GM12872 (cell line): ENCODE measurements around the gene AFTPH.
A peak's percentile ranks its signal among the peaks of the same experiment; 100 is the strongest.

ENCODE experiments used
- TF ChIP-seq, protein P1 (sequence below): IDR thresholded peaks from 3 replicates; pipeline ENCODE4 v1.5.1; 2011; ENCODE audit warnings: low read depth, mild to moderate bottlenecking, low read length, moderate library complexity; ENCODE audit not compliant: insufficient read depth

AFTPH gene

DNA sequence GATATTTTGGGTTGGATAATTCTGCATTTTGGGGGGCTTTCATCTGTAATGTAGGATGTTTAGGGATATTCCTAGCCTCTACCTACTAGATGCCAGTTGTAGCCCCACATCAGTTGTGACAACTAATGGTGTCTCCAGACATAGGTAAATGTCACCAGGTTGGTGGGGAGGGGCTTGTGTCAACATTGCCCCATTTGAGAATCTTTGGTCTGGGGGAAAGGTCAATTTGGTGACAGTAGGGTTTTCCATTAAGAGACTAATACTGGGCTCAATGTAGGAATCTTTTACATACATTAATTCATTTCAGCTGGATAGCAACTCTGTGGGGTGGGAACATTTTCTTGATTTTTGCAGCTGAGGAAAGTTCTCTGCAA lies 6.6 kb upstream of the AFTPH start:
- TF ChIP-seq, protein P1, sequence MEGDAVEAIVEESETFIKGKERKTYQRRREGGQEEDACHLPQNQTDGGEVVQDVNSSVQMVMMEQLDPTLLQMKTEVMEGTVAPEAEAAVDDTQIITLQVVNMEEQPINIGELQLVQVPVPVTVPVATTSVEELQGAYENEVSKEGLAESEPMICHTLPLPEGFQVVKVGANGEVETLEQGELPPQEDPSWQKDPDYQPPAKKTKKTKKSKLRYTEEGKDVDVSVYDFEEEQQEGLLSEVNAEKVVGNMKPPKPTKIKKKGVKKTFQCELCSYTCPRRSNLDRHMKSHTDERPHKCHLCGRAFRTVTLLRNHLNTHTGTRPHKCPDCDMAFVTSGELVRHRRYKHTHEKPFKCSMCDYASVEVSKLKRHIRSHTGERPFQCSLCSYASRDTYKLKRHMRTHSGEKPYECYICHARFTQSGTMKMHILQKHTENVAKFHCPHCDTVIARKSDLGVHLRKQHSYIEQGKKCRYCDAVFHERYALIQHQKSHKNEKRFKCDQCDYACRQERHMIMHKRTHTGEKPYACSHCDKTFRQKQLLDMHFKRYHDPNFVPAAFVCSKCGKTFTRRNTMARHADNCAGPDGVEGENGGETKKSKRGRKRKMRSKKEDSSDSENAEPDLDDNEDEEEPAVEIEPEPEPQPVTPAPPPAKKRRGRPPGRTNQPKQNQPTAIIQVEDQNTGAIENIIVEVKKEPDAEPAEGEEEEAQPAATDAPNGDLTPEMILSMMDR = no peak

DNA sequence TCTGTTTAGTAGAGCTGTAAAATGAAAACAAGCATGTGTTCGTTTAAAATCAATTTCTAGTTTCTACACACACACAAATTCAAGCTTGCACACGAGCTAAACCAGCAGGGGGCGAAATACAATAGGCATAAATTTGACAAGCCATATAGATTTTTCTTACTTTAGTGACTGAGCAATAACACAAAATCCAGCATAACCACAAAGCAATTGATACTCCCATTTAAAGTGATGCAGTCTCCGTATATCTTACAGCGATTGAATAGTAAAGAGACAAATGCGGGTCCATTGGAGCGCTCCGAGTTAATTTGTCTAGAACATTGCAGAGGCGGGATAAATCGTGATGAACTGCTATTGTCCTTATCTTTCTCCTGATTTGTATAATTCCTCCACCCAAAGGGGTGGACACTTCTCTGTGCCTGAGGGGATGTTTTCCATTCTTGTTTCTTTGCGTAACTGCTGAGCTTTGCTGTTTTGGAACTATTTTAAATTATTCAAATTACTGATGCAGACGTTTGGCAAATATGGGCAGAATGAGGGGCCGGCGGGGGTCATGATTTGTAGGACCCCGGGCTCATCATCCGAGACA lies 1.2 kb upstream of the AFTPH start:
- TF ChIP-seq, protein P1 = peak; percentile 72

DNA sequence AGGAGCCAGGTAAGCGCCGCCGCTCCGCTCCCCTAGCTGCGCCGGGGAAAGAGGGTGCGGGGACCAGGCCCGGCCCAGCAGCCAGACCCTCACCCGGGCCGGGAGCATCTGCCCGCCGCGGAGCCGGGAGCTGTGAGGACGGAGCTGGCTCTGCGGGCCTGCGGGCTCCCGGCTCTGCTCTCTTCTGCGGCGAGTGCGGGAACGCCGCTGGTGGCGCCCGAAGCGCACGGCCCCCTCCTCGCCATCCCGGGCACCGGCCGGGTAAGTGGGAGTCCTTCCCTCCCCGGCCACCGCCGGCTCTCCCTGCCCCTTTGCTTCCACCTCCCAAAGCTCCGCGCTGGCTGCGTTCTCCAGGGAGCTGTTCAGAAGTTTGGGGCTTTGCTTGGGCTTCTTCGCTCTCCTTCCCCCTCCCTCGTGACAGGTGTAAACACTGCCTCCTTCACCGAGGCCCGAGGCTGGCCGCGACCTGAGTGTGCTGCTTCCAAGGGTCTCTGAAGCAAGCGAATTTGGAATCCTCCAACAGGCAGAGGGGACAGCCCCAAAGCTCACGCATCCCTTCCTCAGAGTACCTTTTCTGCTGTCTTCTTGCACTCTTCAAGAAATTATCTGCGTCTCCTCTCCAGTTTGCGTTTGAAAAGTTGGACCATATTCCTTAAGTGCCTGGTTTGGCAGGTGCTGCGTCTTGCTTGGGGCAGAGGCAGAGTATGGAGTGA lies 632 bp downstream of the AFTPH start:
- TF ChIP-seq, protein P1 = no peak

DNA sequence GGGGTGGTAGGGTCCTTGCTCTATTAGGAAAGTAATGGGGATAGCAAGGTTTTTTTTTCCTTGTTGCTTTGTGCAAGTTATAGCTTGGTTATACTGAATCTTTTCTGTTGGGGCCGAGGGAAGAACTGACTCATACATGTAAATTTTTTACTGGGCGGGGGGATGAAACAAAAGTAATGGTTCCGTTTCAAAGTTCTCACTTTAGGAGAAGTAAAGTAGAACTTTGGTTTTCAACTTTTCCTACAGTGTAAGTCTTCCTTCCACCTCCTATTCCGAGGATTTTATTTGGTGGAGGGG lies 1.1 kb downstream of the AFTPH start:
- TF ChIP-seq, protein P1 = no peak

DNA sequence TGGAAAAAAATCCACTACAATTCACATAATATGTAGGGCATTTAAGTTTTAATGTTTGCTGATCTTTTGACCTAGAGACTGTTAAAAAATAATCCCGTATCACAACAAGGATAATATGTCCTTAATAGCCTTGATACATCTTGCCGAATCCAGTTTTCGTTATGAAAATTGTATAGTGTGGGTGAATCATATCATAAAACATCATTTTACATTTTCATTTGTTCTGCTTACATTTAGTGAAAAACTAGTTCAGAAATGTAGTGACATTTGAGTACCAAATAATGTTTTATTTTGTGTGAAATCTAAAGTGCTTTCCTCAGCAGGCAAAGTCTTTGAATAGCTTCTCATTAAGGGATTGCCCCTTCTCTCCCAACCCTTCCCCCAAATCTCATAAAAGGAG lies 1.9 kb downstream of the AFTPH start:
- TF ChIP-seq, protein P1 = no peak

DNA sequence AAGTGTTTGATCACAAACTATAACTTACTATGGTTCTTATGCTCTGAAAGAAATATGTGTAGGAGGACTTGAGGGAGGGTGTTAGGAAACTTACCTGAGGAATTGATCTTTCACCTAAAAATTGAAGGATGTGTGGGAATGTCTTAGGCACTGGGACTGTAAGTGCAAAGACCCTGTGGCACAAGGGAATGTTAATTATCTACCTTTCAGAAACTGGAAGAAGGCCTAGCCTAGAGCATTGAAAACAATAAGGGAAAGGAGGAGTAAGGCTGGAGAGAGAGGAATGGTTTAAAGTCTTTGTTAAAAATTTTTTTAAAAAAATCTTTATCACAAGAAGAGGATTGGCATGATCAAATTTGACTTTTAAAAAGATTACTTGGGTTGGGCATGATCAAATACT lies 7.9 kb downstream of the AFTPH start:
- TF ChIP-seq, protein P1 = no peak

DNA sequence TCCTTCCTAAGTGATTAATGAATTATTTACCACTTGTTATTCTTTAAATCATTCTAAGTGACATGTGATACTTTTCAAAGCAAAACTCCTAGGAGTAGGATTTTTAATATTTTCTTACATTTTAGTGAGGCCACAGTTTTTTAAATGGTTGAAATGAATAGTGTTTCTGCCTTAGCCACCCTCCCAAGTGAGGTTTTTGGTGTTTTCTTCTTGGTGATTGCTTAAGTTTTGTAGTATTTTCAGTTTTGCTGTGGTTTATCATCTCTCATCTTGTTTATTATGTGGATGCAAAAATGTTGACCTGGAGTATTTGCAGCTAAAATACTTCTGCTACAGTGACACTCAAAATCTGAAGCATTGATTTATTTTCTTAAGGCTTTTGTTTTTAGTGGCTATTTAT lies 9.8 kb downstream of the AFTPH start:
- TF ChIP-seq, protein P1 = no peak
